ENCODE results near the gene ANXA8. TPM values are rescaled to one million over a fixed set of nuclear protein-coding genes. Genes with fewer than 3 reads are reported as not detected.
"Not testable (repeated sequence)": the region's sequence is repeated elsewhere in the genome, so short reads cannot be mapped to it uniquely, and the experiment has no call there.

Gene ANXA8, protein sequence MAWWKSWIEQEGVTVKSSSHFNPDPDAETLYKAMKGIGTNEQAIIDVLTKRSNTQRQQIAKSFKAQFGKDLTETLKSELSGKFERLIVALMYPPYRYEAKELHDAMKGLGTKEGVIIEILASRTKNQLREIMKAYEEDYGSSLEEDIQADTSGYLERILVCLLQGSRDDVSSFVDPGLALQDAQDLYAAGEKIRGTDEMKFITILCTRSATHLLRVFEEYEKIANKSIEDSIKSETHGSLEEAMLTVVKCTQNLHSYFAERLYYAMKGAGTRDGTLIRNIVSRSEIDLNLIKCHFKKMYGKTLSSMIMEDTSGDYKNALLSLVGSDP
- total RNA-seq (6.9 TPM), polyA plus RNA-seq (23.2 TPM)
- long read RNA-seq, donor 1, partial matches to known transcripts, result 0 of 1 reads
- long read RNA-seq, donor 1, other reads (novel, unspliced or antisense), result 0 of 1 reads
- long read RNA-seq, donor 2, result 0 reads
- long read RNA-seq, donor 3, result 0 reads
- long read RNA-seq, donor 4, result 0 reads
- long read RNA-seq, donor 5, result 0 reads
- long read RNA-seq, donor 6, result 0 reads
- long read RNA-seq, donor 7, partial matches to known transcripts, result 0 of 1 reads
- long read RNA-seq, donor 7, other reads (novel, unspliced or antisense), result 0 of 1 reads
- long read RNA-seq, donor 8, result 0 reads
- long read RNA-seq, donor 9, result 0 reads
- long read RNA-seq, donor 10, result 0 reads

GRCh38 chr10:47483923-47484322, at the start of gene ANXA8:
Gene ANXA8, minus strand, starts transcription at chr10:47484115. Its CDS starts 182 bp downstream, at chr10:47483933.
- H3K27ac ChIP-seq (ENCODE audit: low read depth in 1 of 2, low read length in 1 of 2); H3K36me3 ChIP-seq (ENCODE audit: control insufficient read depth in 2 of 2, insufficient read depth in 2 of 2, low read length in 1 of 2); H3K9me3 ChIP-seq (ENCODE audit: control insufficient read depth in 2 of 2, insufficient read depth in 1 of 2, low read length in 1 of 2); H3K4me1 ChIP-seq (ENCODE audit: control insufficient read depth in 2 of 2, insufficient read depth in 2 of 2, low read length in 2 of 2); H3K4me3 ChIP-seq (ENCODE audit: low read length in 2 of 2); H3K27me3 ChIP-seq (ENCODE audit: control insufficient read depth in 2 of 2, insufficient read depth in 1 of 2, low read length in 1 of 2); DNase-seq (ENCODE audit: low read depth in 6 of 9, low spot score in 9 of 9): not testable (repeated sequence)
- 92% methylated on average over 8 of the region's 11 CpGs for WGBS

- H3K4me3 ChIP-seq (ENCODE audit: low read length in 2 of 2); H3K4me1 ChIP-seq (ENCODE audit: control insufficient read depth in 2 of 2, insufficient read depth in 2 of 2, low read length in 2 of 2); H3K27ac ChIP-seq (ENCODE audit: low read depth in 1 of 2, low read length in 1 of 2); DNase-seq (ENCODE audit: low read depth in 6 of 9, low spot score in 9 of 9); H3K36me3 ChIP-seq (ENCODE audit: control insufficient read depth in 2 of 2, insufficient read depth in 2 of 2, low read length in 1 of 2); H3K27me3 ChIP-seq (ENCODE audit: control insufficient read depth in 2 of 2, insufficient read depth in 1 of 2, low read length in 1 of 2); H3K9me3 ChIP-seq (ENCODE audit: control insufficient read depth in 2 of 2, insufficient read depth in 1 of 2, low read length in 1 of 2): not testable (repeated sequence)
- no CpG with 5 or more reads among the region's 20 CpGs for WGBS
These were observed 39.6 kb upstream of the ANXA8 start, which contains the start of gene AGAP9 for GRCh38 chr10:47523475-47523874. Gene AGAP9, minus strand, starts transcription at chr10:47523638. Its CDS starts 112 bp downstream, at chr10:47523526.

- not testable (repeated sequence) for DNase-seq (ENCODE audit: low read depth in 6 of 9, low spot score in 9 of 9); H3K36me3 ChIP-seq (ENCODE audit: control insufficient read depth in 2 of 2, insufficient read depth in 2 of 2, low read length in 1 of 2); H3K9me3 ChIP-seq (ENCODE audit: control insufficient read depth in 2 of 2, insufficient read depth in 1 of 2, low read length in 1 of 2); H3K4me3 ChIP-seq (ENCODE audit: low read length in 2 of 2); H3K27ac ChIP-seq (ENCODE audit: low read depth in 1 of 2, low read length in 1 of 2); H3K27me3 ChIP-seq (ENCODE audit: control insufficient read depth in 2 of 2, insufficient read depth in 1 of 2, low read length in 1 of 2); H3K4me1 ChIP-seq (ENCODE audit: control insufficient read depth in 2 of 2, insufficient read depth in 2 of 2, low read length in 2 of 2)
- 98% methylated on average over 8 of the region's 9 CpGs for WGBS
These were observed 18.4 kb upstream of the ANXA8 start for GRCh38 chr10:47502313-47502712.

DNA sequence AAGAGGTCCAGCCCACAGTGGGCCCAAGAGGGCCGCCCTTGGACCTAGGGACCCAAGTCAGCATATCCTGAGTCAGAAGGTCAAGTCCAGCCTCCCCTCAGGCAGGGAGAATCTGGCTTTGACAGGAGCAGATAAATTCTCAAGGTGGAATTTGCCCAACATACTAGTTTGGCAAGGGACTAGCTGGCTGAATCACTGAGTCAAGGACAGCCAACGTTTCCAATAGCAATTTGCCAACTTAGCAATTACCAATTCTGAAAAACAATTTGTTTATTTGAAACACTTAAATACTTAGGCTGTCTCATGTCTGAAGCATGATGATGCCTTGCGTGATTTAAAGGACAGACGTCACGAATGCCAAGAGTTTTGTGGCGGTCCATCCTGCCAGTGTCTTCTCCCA, 10.3 kb upstream of the ANXA8 start:
- not testable (repeated sequence) for H3K9me3 ChIP-seq (ENCODE audit: control insufficient read depth in 2 of 2, insufficient read depth in 1 of 2, low read length in 1 of 2); H3K27ac ChIP-seq (ENCODE audit: low read depth in 1 of 2, low read length in 1 of 2); H3K36me3 ChIP-seq (ENCODE audit: control insufficient read depth in 2 of 2, insufficient read depth in 2 of 2, low read length in 1 of 2); H3K4me1 ChIP-seq (ENCODE audit: control insufficient read depth in 2 of 2, insufficient read depth in 2 of 2, low read length in 2 of 2); H3K4me3 ChIP-seq (ENCODE audit: low read length in 2 of 2); DNase-seq (ENCODE audit: low read depth in 6 of 9, low spot score in 9 of 9); H3K27me3 ChIP-seq (ENCODE audit: control insufficient read depth in 2 of 2, insufficient read depth in 1 of 2, low read length in 1 of 2)
- WGBS, result 91% methylated on average over 1 of the region's 6 CpGs

- not testable (repeated sequence) for H3K27me3 ChIP-seq (ENCODE audit: control insufficient read depth in 2 of 2, insufficient read depth in 1 of 2, low read length in 1 of 2); H3K4me1 ChIP-seq (ENCODE audit: control insufficient read depth in 2 of 2, insufficient read depth in 2 of 2, low read length in 2 of 2); H3K36me3 ChIP-seq (ENCODE audit: control insufficient read depth in 2 of 2, insufficient read depth in 2 of 2, low read length in 1 of 2); H3K27ac ChIP-seq (ENCODE audit: low read depth in 1 of 2, low read length in 1 of 2); H3K4me3 ChIP-seq (ENCODE audit: low read length in 2 of 2); H3K9me3 ChIP-seq (ENCODE audit: control insufficient read depth in 2 of 2, insufficient read depth in 1 of 2, low read length in 1 of 2); DNase-seq (ENCODE audit: low read depth in 6 of 9, low spot score in 9 of 9)
- WGBS, result 93% methylated on average over 7 of the region's 9 CpGs
These were observed 7.7 kb upstream of the ANXA8 start, which contains the start of gene FAM25G for GRCh38 chr10:47491600-47491999. Gene FAM25G, minus strand, starts transcription at chr10:47491700. Its CDS starts 26 bp downstream, at chr10:47491674.

DNA sequence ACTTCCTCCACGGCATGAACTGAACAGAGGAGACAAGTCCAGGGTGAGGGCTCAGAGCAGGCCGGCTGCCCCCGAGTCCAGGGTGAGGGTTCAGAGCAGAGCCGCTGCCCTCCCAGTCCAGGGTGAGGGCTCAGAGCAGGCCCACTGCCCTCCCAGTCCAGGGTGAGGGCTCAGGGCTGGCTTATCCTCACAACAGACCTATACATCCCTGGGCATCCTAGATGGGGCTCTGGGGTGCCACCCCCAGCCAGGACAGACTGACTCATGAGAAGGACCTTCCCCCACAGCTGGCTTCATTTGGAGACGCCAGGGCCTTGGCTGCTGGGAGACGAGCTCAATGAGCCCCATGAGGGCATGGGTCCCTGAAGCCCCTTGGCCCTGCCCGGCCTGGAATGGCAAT, 5.7 kb upstream of the ANXA8 start:
- H3K4me3 ChIP-seq (ENCODE audit: low read length in 2 of 2); H3K36me3 ChIP-seq (ENCODE audit: control insufficient read depth in 2 of 2, insufficient read depth in 2 of 2, low read length in 1 of 2); DNase-seq (ENCODE audit: low read depth in 6 of 9, low spot score in 9 of 9); H3K27me3 ChIP-seq (ENCODE audit: control insufficient read depth in 2 of 2, insufficient read depth in 1 of 2, low read length in 1 of 2); H3K27ac ChIP-seq (ENCODE audit: low read depth in 1 of 2, low read length in 1 of 2); H3K4me1 ChIP-seq (ENCODE audit: control insufficient read depth in 2 of 2, insufficient read depth in 2 of 2, low read length in 2 of 2); H3K9me3 ChIP-seq (ENCODE audit: control insufficient read depth in 2 of 2, insufficient read depth in 1 of 2, low read length in 1 of 2): not testable (repeated sequence)
- 96% methylated on average over 2 of the region's 7 CpGs for WGBS

DNA sequence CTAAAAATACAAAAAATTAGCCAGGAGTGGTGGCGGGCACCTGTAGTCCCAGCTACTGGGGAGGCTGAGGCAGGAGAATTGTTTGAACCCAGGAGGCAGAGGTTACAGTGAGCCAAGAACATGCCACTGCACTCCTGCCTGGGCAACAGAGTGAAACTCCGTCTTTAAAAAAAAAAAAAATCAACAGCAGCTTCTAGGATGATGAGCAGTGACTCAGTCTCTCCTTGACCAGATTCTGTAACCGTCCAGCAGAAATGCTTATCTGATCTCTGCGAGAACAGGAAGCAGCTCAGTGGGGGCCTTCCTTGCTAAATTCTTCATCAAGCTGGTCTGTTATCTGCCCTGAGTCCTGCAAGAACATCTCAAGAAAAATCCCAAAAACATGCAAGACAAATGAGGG, 2.0 kb upstream of the ANXA8 start:
- H3K27ac ChIP-seq (ENCODE audit: low read depth in 1 of 2, low read length in 1 of 2); H3K9me3 ChIP-seq (ENCODE audit: control insufficient read depth in 2 of 2, insufficient read depth in 1 of 2, low read length in 1 of 2); H3K27me3 ChIP-seq (ENCODE audit: control insufficient read depth in 2 of 2, insufficient read depth in 1 of 2, low read length in 1 of 2); H3K36me3 ChIP-seq (ENCODE audit: control insufficient read depth in 2 of 2, insufficient read depth in 2 of 2, low read length in 1 of 2); DNase-seq (ENCODE audit: low read depth in 6 of 9, low spot score in 9 of 9); H3K4me3 ChIP-seq (ENCODE audit: low read length in 2 of 2); H3K4me1 ChIP-seq (ENCODE audit: control insufficient read depth in 2 of 2, insufficient read depth in 2 of 2, low read length in 2 of 2): not testable (repeated sequence)
- 35% methylated on average over 2 of the region's 4 CpGs for WGBS

- DNase-seq (ENCODE audit: low read depth in 6 of 9, low spot score in 9 of 9); H3K27me3 ChIP-seq (ENCODE audit: control insufficient read depth in 2 of 2, insufficient read depth in 1 of 2, low read length in 1 of 2); H3K4me1 ChIP-seq (ENCODE audit: control insufficient read depth in 2 of 2, insufficient read depth in 2 of 2, low read length in 2 of 2); H3K36me3 ChIP-seq (ENCODE audit: control insufficient read depth in 2 of 2, insufficient read depth in 2 of 2, low read length in 1 of 2); H3K27ac ChIP-seq (ENCODE audit: low read depth in 1 of 2, low read length in 1 of 2); H3K4me3 ChIP-seq (ENCODE audit: low read length in 2 of 2); H3K9me3 ChIP-seq (ENCODE audit: control insufficient read depth in 2 of 2, insufficient read depth in 1 of 2, low read length in 1 of 2): not testable (repeated sequence)
- 97% methylated on average over 11 of the region's 11 CpGs for WGBS
These were observed 871 bp upstream of the ANXA8 start for GRCh38 chr10:47484786-47485185.

- not testable (repeated sequence) for H3K27ac ChIP-seq (ENCODE audit: low read depth in 1 of 2, low read length in 1 of 2); DNase-seq (ENCODE audit: low read depth in 6 of 9, low spot score in 9 of 9)
These were observed 1.5 kb downstream of the ANXA8 start for GRCh38 chr10:47482367-47482766.

More at GRCh38 chr10:47482367-47482766, 1.5 kb downstream of the ANXA8 start:
- H3K27me3 ChIP-seq (ENCODE audit: control insufficient read depth in 2 of 2, insufficient read depth in 1 of 2, low read length in 1 of 2); H3K4me3 ChIP-seq (ENCODE audit: low read length in 2 of 2); H3K36me3 ChIP-seq (ENCODE audit: control insufficient read depth in 2 of 2, insufficient read depth in 2 of 2, low read length in 1 of 2); H3K9me3 ChIP-seq (ENCODE audit: control insufficient read depth in 2 of 2, insufficient read depth in 1 of 2, low read length in 1 of 2); H3K4me1 ChIP-seq (ENCODE audit: control insufficient read depth in 2 of 2, insufficient read depth in 2 of 2, low read length in 2 of 2): not testable (repeated sequence)
- no CpG with 5 or more reads among the region's 1 CpG for WGBS

Data from thymus (tissue), 14 donors.